Measurements from ENCODE around the gene GALNT2. TPM values are rescaled to one million over a fixed set of nuclear protein-coding genes. Genes with fewer than 3 reads are reported as not detected.

GALNT2 gene
- polyA plus RNA-seq, 3 donors: 19.6 to 25.6 (median 23.4) TPM

GRCh38 chr1:230322421-230322756 lies 255.4 kb downstream of the GALNT2 start:
- WGBS (ENCODE audit: insufficient coverage): 89% methylated on average over 10 of the region's 15 CpGs
- H3K4me3 Mint-ChIP-seq: no peak overlapping the region
- TF ChIP-seq, protein P1, sequence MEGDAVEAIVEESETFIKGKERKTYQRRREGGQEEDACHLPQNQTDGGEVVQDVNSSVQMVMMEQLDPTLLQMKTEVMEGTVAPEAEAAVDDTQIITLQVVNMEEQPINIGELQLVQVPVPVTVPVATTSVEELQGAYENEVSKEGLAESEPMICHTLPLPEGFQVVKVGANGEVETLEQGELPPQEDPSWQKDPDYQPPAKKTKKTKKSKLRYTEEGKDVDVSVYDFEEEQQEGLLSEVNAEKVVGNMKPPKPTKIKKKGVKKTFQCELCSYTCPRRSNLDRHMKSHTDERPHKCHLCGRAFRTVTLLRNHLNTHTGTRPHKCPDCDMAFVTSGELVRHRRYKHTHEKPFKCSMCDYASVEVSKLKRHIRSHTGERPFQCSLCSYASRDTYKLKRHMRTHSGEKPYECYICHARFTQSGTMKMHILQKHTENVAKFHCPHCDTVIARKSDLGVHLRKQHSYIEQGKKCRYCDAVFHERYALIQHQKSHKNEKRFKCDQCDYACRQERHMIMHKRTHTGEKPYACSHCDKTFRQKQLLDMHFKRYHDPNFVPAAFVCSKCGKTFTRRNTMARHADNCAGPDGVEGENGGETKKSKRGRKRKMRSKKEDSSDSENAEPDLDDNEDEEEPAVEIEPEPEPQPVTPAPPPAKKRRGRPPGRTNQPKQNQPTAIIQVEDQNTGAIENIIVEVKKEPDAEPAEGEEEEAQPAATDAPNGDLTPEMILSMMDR (IDR thresholded peaks at IDR 0.05): no peak
- H3K36me3 ChIP-seq (replicated peaks in 1 of 2; ENCODE audit: control insufficient read depth in 1 of 2, insufficient read depth in 2 of 2, low read length in 2 of 2): no peaks in the 10 kb centered on the region
- no peak overlapping the region for H3K4me3 ChIP-seq (replicated peaks in 1 of 3; ENCODE audit: low read depth in 2 of 3, low read length in 3 of 3)
- no peaks in the 10 kb centered on the region for H3K4me1 ChIP-seq (ENCODE audit: control insufficient read depth in 1 of 2, insufficient read depth in 2 of 2, low read length in 2 of 2)
- no peaks in the 10 kb centered on the region for H3K9me3 ChIP-seq (replicated peaks in 1 of 2; ENCODE audit: control insufficient read depth in 1 of 2, insufficient read depth in 1 of 2, low read length in 2 of 2)
- intact Hi-C loops (cut with micrococcal nuclease): no loop called here
- H2AFZ ChIP-seq (ENCODE audit: insufficient read depth, low read depth, low read length, poor library complexity, severe bottlenecking): no peak overlapping the region
- no peaks in the 10 kb centered on the region for H3K9me3 Mint-ChIP-seq
- no peak overlapping the region for H3K27ac ChIP-seq (ENCODE audit: low read depth in 1 of 2, low read length in 2 of 2)
- no peak overlapping the region for H3K4me2 ChIP-seq (replicated peaks; ENCODE audit: extremely low read depth, low read length, poor library complexity, severe bottlenecking)
- no peaks in the 10 kb centered on the region for H4K20me1 ChIP-seq (ENCODE audit: insufficient read depth, low read length)
- H3K4me1 Mint-ChIP-seq: no peaks in the 10 kb centered on the region
- peaks cover 0 to 7% (median 6%) of the 10 kb centered on the region in 3 donors for H3K27me3 Mint-ChIP-seq (ENCODE audit: low read depth in 3 of 3)
- no peak for DNase-seq
- H3K36me3 Mint-ChIP-seq: no peaks in the 10 kb centered on the region
- no peak overlapping the region for H3K9ac ChIP-seq (ENCODE audit: insufficient read depth, low read length, poor library complexity, severe bottlenecking)
- no peaks in the 10 kb centered on the region for H3K79me2 ChIP-seq (ENCODE audit: insufficient read depth, low read length)
- H3K27me3 ChIP-seq (ENCODE audit: control insufficient read depth in 2 of 2, insufficient read depth in 2 of 2, low read length in 2 of 2): no peaks in the 10 kb centered on the region
- H3K27ac Mint-ChIP-seq: no peak overlapping the region

DNA sequence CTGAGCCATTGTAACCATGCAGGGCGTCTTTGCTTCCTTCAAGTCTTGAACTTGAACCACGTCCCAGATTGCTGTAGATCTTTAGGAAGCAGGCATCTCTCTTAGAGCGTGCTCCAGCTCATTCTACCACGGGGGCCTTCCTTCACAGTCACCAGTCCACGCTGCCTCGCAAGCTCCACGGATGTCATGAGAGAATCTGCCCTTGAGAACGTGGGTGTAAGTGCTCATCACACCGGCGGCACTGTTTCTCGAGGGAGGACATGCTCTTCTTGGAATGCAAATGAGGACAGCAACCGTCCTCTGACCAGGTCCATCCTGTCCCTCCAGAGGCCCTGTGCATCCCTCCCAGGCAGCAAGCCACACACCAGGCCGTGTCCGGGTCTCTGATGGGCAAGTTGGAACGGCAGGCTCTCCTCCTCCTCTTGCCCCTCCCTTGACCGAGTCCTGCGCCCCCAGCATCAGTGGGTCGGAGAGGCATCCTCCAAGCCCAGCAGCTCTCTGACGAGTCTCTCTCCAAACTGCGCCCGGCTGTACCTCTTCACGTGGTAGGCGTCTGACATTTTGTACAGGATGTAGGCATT lies 256.0 kb downstream of the GALNT2 start:
- no peaks in the 10 kb centered on the region for H3K36me3 ChIP-seq (replicated peaks in 1 of 2; ENCODE audit: control insufficient read depth in 1 of 2, insufficient read depth in 2 of 2, low read length in 2 of 2)
- no peak overlapping the region for H3K27ac Mint-ChIP-seq
- no peaks in the 10 kb centered on the region for H3K79me2 ChIP-seq (ENCODE audit: insufficient read depth, low read length)
- peaks cover 0 to 7% (median 6%) of the 10 kb centered on the region in 3 donors for H3K27me3 Mint-ChIP-seq (ENCODE audit: low read depth in 3 of 3)
- H3K4me1 Mint-ChIP-seq: no peaks in the 10 kb centered on the region
- DNase-seq: no peak
- no peaks in the 10 kb centered on the region for H3K9me3 Mint-ChIP-seq
- no peaks in the 10 kb centered on the region for H4K20me1 ChIP-seq (ENCODE audit: insufficient read depth, low read length)
- H3K4me2 ChIP-seq (replicated peaks; ENCODE audit: extremely low read depth, low read length, poor library complexity, severe bottlenecking): no peak overlapping the region
- H3K9ac ChIP-seq (ENCODE audit: insufficient read depth, low read length, poor library complexity, severe bottlenecking): no peak overlapping the region
- no peak overlapping the region for H2AFZ ChIP-seq (ENCODE audit: insufficient read depth, low read depth, low read length, poor library complexity, severe bottlenecking)
- no peaks in the 10 kb centered on the region for H3K36me3 Mint-ChIP-seq
- H3K4me1 ChIP-seq (ENCODE audit: control insufficient read depth in 1 of 2, insufficient read depth in 2 of 2, low read length in 2 of 2): no peaks in the 10 kb centered on the region
- H3K4me3 Mint-ChIP-seq: no peak overlapping the region
- intact Hi-C loops (cut with micrococcal nuclease): no loop called here
- 93% methylated on average over 18 of the region's 23 CpGs for WGBS (ENCODE audit: insufficient coverage)
- no peaks in the 10 kb centered on the region for H3K27me3 ChIP-seq (ENCODE audit: control insufficient read depth in 2 of 2, insufficient read depth in 2 of 2, low read length in 2 of 2)
- TF ChIP-seq, protein P1 (IDR thresholded peaks at IDR 0.05): no peak
- H3K9me3 ChIP-seq (replicated peaks in 1 of 2; ENCODE audit: control insufficient read depth in 1 of 2, insufficient read depth in 1 of 2, low read length in 2 of 2): no peaks in the 10 kb centered on the region
- H3K4me3 ChIP-seq (replicated peaks in 1 of 3; ENCODE audit: low read depth in 2 of 3, low read length in 3 of 3): no peak overlapping the region
- no peak overlapping the region for H3K27ac ChIP-seq (ENCODE audit: low read depth in 1 of 2, low read length in 2 of 2)

Data from CD14-positive monocyte (primary cell).